ENCODE data around the gene SMARCC1.

Gene SMARCC1

DNA sequence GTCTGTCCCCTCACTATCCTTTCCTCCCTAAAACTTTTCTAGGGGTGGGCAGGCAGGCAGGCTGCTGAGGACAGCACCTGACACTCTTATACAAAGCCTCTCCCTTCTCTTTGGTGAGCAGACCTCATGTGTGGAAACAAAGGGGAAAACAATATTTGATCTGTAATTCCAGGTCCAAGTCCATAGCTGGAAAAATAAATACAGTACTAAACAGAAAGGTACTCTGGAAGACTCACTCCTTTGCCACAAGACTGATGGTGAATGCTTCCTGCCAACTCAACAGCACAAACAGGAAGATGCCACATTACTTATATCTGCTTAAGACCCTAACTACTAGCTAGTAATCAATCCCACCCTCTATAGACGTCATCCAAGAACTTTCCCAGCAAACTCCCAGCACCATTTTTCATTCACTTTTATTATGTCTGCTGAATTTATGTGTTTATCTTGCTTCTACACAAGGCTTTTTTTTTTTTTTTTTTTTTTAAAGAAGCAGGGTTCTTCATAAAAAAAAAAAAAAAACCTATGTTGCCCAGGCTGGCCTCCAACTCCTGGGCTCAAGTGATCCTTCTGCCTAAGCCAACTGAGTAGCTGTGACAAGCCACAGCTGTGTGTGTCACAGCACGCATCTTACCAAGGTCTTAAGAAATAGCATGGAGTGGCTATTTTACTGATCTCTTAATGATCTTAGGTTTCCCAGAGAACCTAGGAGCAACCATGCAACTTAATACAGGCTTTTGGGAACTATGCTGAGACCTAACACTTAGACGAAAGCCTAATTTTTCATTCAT is 158.8 kb downstream of the SMARCC1 start:
- Histone ChIP-seq H3K27me3 (ENCODE audit: control insufficient read depth in 1 of 2, insufficient read depth in 2 of 2, low read length in 2 of 2) (no peaks in the 10 kb centered on the region), H3K9me3 (ENCODE audit: control insufficient read depth in 1 of 2, low read length in 2 of 2) (no peaks in the 10 kb centered on the region), H3K27ac (ENCODE audit: low read depth, low read length) (no peak overlapping the region), H3K36me3 (ENCODE audit: control insufficient read depth in 1 of 2, insufficient read depth in 2 of 2, low read length in 2 of 2) (peaks cover 22 to 43% of the 10 kb centered on the region in 2 donors), H3K4me1 (ENCODE audit: control insufficient read depth in 1 of 2, insufficient read depth in 2 of 2, low read length in 2 of 2) (no peaks in the 10 kb centered on the region), H3K4me3 (ENCODE audit: low read depth in 1 of 2, low read length in 2 of 2) (no peak overlapping the region), H3K9ac (ENCODE audit: low read depth in 1 of 2, low read length in 2 of 2) (no peak overlapping the region)

DNA sequence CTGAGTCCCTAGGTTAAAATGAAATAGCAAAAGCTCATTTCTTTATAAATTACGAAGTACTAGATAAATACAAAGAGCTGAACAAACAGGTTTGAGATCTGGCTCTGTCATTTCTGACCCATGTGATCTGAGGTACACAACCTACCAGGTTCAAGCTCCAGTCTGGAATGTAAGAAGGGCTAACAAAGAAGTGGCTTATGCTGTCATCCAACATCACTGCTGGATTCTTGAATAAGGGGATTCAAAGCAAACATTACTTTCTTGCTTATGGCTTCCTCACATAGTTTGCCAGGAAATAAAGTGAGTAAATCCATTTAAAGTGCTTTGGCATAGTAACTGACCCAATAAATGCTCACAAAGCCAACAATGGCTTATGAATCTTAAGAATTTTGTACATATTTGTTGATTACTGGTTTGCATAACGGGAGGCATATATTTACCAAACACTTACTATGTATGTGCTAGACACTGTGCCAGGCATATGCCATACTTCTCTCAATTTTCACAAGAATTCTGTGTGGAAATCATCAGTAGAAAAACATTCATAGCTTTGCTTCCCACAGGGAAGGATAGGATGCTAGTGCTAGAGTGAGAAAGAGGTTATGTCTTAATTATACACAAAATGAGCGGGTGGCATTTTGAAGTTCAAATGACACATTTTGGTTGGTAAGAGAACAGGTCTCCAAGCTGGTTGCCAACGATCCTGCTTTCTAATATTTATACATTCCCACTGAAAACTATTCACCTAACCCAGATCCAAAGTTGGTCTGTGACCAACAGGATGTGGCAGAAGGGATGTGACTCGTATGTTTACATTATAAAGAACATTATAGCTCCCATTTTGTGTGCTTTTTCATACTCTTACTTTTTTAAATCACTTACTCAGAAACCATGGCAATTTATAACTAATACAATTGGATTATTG is 164.3 kb downstream of the SMARCC1 start:
- Histone ChIP-seq H3K27me3 (ENCODE audit: control insufficient read depth in 1 of 2, insufficient read depth in 2 of 2, low read length in 2 of 2) (no peaks in the 10 kb centered on the region), H3K9ac (ENCODE audit: low read depth in 1 of 2, low read length in 2 of 2) (no peak overlapping the region), H3K27ac (ENCODE audit: low read depth, low read length) (no peak overlapping the region), H3K4me3 (ENCODE audit: low read depth in 1 of 2, low read length in 2 of 2) (no peak overlapping the region), H3K9me3 (ENCODE audit: control insufficient read depth in 1 of 2, low read length in 2 of 2) (no peaks in the 10 kb centered on the region), H3K36me3 (ENCODE audit: control insufficient read depth in 1 of 2, insufficient read depth in 2 of 2, low read length in 2 of 2) (peaks cover 27 to 53% of the 10 kb centered on the region in 2 donors), H3K4me1 (ENCODE audit: control insufficient read depth in 1 of 2, insufficient read depth in 2 of 2, low read length in 2 of 2) (no peaks in the 10 kb centered on the region)

GRCh38 chr3:47614788-47615187 is 166.9 kb downstream of the SMARCC1 start:
- Histone ChIP-seq H3K4me1 (ENCODE audit: control insufficient read depth in 1 of 2, insufficient read depth in 2 of 2, low read length in 2 of 2) (no peaks in the 10 kb centered on the region), H3K4me3 (ENCODE audit: low read depth in 1 of 2, low read length in 2 of 2) (no peak overlapping the region), H3K27ac (ENCODE audit: low read depth, low read length) (no peak overlapping the region), H3K36me3 (ENCODE audit: control insufficient read depth in 1 of 2, insufficient read depth in 2 of 2, low read length in 2 of 2) (peaks cover 29 to 65% of the 10 kb centered on the region in 2 donors), H3K9me3 (ENCODE audit: control insufficient read depth in 1 of 2, low read length in 2 of 2) (no peaks in the 10 kb centered on the region), H3K9ac (ENCODE audit: low read depth in 1 of 2, low read length in 2 of 2) (no peak overlapping the region), H3K27me3 (ENCODE audit: control insufficient read depth in 1 of 2, insufficient read depth in 2 of 2, low read length in 2 of 2) (no peaks in the 10 kb centered on the region)

DNA sequence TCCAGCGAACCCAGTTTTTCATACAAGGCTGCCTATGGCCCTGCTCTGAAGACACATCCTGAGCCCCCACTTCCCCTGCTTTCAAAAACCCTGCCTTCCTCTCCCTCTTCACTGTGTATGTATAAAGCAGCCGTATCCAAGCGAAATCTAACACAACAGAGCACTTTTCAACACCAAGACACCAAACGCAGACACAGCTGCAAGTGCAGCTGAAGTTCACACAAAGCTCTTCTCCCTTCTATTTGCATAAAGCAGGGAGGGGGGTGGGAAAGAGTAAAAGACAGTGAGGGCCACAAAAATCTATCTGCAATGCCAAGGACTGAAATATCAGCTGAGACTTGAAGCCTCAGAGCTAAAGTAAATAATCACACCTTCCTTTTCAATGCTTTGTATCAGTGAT is 168.0 kb downstream of the SMARCC1 start:
- no peaks in the 10 kb centered on the region for H3K9me3 ChIP-seq (ENCODE audit: control insufficient read depth in 1 of 2, low read length in 2 of 2)
- H3K4me1 ChIP-seq (ENCODE audit: control insufficient read depth in 1 of 2, insufficient read depth in 2 of 2, low read length in 2 of 2), result no peaks in the 10 kb centered on the region
- no peak overlapping the region for H3K9ac ChIP-seq (ENCODE audit: low read depth in 1 of 2, low read length in 2 of 2)
- H3K36me3 ChIP-seq (ENCODE audit: control insufficient read depth in 1 of 2, insufficient read depth in 2 of 2, low read length in 2 of 2), result peaks cover 24 to 64% of the 10 kb centered on the region in 2 donors
- H3K4me3 ChIP-seq (ENCODE audit: low read depth in 1 of 2, low read length in 2 of 2), result no peak overlapping the region
- H3K27ac ChIP-seq (ENCODE audit: low read depth, low read length), result no peak overlapping the region
- no peaks in the 10 kb centered on the region for H3K27me3 ChIP-seq (ENCODE audit: control insufficient read depth in 1 of 2, insufficient read depth in 2 of 2, low read length in 2 of 2)

- Histone ChIP-seq H3K9ac (ENCODE audit: low read depth in 1 of 2, low read length in 2 of 2) (no peak overlapping the region), H3K27me3 (ENCODE audit: control insufficient read depth in 1 of 2, insufficient read depth in 2 of 2, low read length in 2 of 2) (no peaks in the 10 kb centered on the region), H3K36me3 (ENCODE audit: control insufficient read depth in 1 of 2, insufficient read depth in 2 of 2, low read length in 2 of 2) (peaks cover 21 to 67% of the 10 kb centered on the region in 2 donors), H3K4me1 (ENCODE audit: control insufficient read depth in 1 of 2, insufficient read depth in 2 of 2, low read length in 2 of 2) (no peaks in the 10 kb centered on the region), H3K4me3 (ENCODE audit: low read depth in 1 of 2, low read length in 2 of 2) (no peak overlapping the region), H3K9me3 (ENCODE audit: control insufficient read depth in 1 of 2, low read length in 2 of 2) (no peaks in the 10 kb centered on the region), H3K27ac (ENCODE audit: low read depth, low read length) (no peak overlapping the region)
These were observed 168.8 kb downstream of the SMARCC1 start for GRCh38 chr3:47612879-47613278.

- Histone ChIP-seq H3K9me3 (ENCODE audit: control insufficient read depth in 1 of 2, low read length in 2 of 2) (no peaks in the 10 kb centered on the region), H3K27me3 (ENCODE audit: control insufficient read depth in 1 of 2, insufficient read depth in 2 of 2, low read length in 2 of 2) (no peaks in the 10 kb centered on the region), H3K4me3 (ENCODE audit: low read depth in 1 of 2, low read length in 2 of 2) (no peak overlapping the region), H3K4me1 (ENCODE audit: control insufficient read depth in 1 of 2, insufficient read depth in 2 of 2, low read length in 2 of 2) (no peaks in the 10 kb centered on the region), H3K27ac (ENCODE audit: low read depth, low read length) (peak overlapping the region; percentile 0), H3K36me3 (ENCODE audit: control insufficient read depth in 1 of 2, insufficient read depth in 2 of 2, low read length in 2 of 2) (peaks cover 14 to 64% of the 10 kb centered on the region in 2 donors), H3K9ac (ENCODE audit: low read depth in 1 of 2, low read length in 2 of 2) (no peak overlapping the region)
These were observed 169.5 kb downstream of the SMARCC1 start for GRCh38 chr3:47612178-47612577.

DNA sequence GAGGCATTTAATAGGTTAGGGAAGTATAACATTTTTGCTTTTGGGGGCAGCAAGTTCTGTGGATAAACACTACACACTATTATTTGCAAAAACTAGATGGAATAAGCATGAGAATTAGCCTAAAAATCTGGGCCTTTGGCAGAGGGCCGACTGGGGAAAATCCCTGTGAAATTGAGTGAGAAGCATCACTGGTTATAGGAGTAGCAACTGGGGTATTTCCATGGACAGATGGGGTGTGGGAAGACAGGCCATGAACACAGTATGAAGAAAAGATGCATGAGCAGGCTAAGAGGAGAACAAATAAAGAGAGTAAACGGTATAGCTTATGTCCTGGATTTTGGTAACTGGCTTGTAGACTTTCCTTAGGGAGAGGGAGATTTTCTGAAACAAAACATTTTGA is 170.1 kb downstream of the SMARCC1 start:
- Histone ChIP-seq H3K4me3 (ENCODE audit: low read depth in 1 of 2, low read length in 2 of 2) (no peak overlapping the region), H3K4me1 (ENCODE audit: control insufficient read depth in 1 of 2, insufficient read depth in 2 of 2, low read length in 2 of 2) (no peaks in the 10 kb centered on the region), H3K9me3 (ENCODE audit: control insufficient read depth in 1 of 2, low read length in 2 of 2) (no peaks in the 10 kb centered on the region), H3K27ac (ENCODE audit: low read depth, low read length) (peak overlapping the region; percentile 0), H3K36me3 (ENCODE audit: control insufficient read depth in 1 of 2, insufficient read depth in 2 of 2, low read length in 2 of 2) (peaks cover 13 to 65% of the 10 kb centered on the region in 2 donors), H3K27me3 (ENCODE audit: control insufficient read depth in 1 of 2, insufficient read depth in 2 of 2, low read length in 2 of 2) (no peaks in the 10 kb centered on the region), H3K9ac (ENCODE audit: low read depth in 1 of 2, low read length in 2 of 2) (no peak overlapping the region)

DNA sequence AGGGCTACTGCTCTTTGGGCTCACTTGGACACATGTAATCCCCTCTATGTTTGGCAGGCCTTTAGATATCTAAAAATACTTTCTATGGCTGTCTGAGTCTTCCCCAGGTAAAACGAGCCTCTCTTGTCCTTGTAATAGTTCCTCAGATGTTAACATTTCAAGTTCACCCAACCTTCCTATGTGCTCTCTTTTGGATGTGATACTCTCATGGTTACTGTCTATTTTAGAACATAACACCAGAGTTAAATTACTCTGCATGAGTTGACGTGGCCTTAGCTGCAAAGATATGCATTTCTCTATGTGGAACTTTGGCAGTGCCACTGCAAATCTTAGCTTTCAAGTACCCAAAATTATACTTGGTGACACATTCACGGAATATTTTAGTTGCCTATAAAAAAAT is 171.1 kb downstream of the SMARCC1 start:
- Histone ChIP-seq H3K36me3 (ENCODE audit: control insufficient read depth in 1 of 2, insufficient read depth in 2 of 2, low read length in 2 of 2) (peaks cover 17 to 67% of the 10 kb centered on the region in 2 donors), H3K4me1 (ENCODE audit: control insufficient read depth in 1 of 2, insufficient read depth in 2 of 2, low read length in 2 of 2) (no peaks in the 10 kb centered on the region), H3K9me3 (ENCODE audit: control insufficient read depth in 1 of 2, low read length in 2 of 2) (no peaks in the 10 kb centered on the region), H3K27ac (ENCODE audit: low read depth, low read length) (no peak overlapping the region), H3K27me3 (ENCODE audit: control insufficient read depth in 1 of 2, insufficient read depth in 2 of 2, low read length in 2 of 2) (no peaks in the 10 kb centered on the region), H3K9ac (ENCODE audit: low read depth in 1 of 2, low read length in 2 of 2) (no peak overlapping the region), H3K4me3 (ENCODE audit: low read depth in 1 of 2, low read length in 2 of 2) (no peak overlapping the region)

- Histone ChIP-seq H3K27ac (ENCODE audit: low read depth, low read length) (no peak overlapping the region), H3K9ac (ENCODE audit: low read depth in 1 of 2, low read length in 2 of 2) (no peak overlapping the region), H3K27me3 (ENCODE audit: control insufficient read depth in 1 of 2, insufficient read depth in 2 of 2, low read length in 2 of 2) (no peaks in the 10 kb centered on the region), H3K36me3 (ENCODE audit: control insufficient read depth in 1 of 2, insufficient read depth in 2 of 2, low read length in 2 of 2) (peaks cover 22 to 66% of the 10 kb centered on the region in 2 donors), H3K4me1 (ENCODE audit: control insufficient read depth in 1 of 2, insufficient read depth in 2 of 2, low read length in 2 of 2) (no peaks in the 10 kb centered on the region), H3K9me3 (ENCODE audit: control insufficient read depth in 1 of 2, low read length in 2 of 2) (no peaks in the 10 kb centered on the region), H3K4me3 (ENCODE audit: low read depth in 1 of 2, low read length in 2 of 2) (no peak overlapping the region)
These were observed 174.4 kb downstream of the SMARCC1 start for GRCh38 chr3:47607335-47607734.

DNA sequence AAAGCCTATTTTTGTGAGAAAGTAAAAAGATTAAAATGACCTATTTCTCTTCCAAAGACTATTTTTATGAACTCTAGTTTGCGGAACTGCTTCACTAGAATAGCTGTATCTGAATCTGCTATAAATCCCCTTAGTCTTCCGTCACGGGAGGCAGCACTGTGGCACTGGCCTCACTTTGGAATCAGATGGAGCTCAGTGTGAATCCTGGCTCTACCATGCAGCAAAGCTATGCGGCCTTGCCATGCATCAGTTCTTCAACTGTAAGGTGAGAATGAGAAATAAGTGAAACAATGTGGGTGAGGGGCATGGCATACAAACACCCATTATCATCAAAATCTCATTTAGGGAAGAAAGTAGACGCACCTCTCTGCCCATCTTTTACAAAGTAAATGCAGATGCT is 175.5 kb downstream of the SMARCC1 start:
- no peak overlapping the region for H3K27ac ChIP-seq (ENCODE audit: low read depth, low read length)
- H3K36me3 ChIP-seq (ENCODE audit: control insufficient read depth in 1 of 2, insufficient read depth in 2 of 2, low read length in 2 of 2), result peaks cover 22 to 61% of the 10 kb centered on the region in 2 donors
- no peaks in the 10 kb centered on the region for H3K27me3 ChIP-seq (ENCODE audit: control insufficient read depth in 1 of 2, insufficient read depth in 2 of 2, low read length in 2 of 2)
- no peak overlapping the region for H3K9ac ChIP-seq (ENCODE audit: low read depth in 1 of 2, low read length in 2 of 2)
- H3K4me1 ChIP-seq (ENCODE audit: control insufficient read depth in 1 of 2, insufficient read depth in 2 of 2, low read length in 2 of 2), result no peaks in the 10 kb centered on the region
- no peaks in the 10 kb centered on the region for H3K9me3 ChIP-seq (ENCODE audit: control insufficient read depth in 1 of 2, low read length in 2 of 2)
- no peak overlapping the region for H3K4me3 ChIP-seq (ENCODE audit: low read depth in 1 of 2, low read length in 2 of 2)
